Caco-2 (cell line): ENCODE data around the gene CNTN5. TPM values are rescaled to one million over a fixed set of nuclear protein-coding genes. Genes with fewer than 3 reads are reported as not detected.

Experiments
- BruUV-seq: library from RNA; stranded (reverse); fragments of 400-500 nt; replicated peaks from 2 replicates; lab custom pipeline; 2021; lab: Mats Ljungman, UMichigan
- CTCF ChIA-PET: fragments of 300-600 bp; sonication (Branson Sonifier 250); formaldehyde crosslinking; loops from one replicate; lab custom pipeline; 2022; ENCODE audit warnings: antibody characterized with exemption; lab: Charles Lee
- POLR2A ChIA-PET: fragments of 300-600 bp; sonication (Branson Sonifier 250); formaldehyde crosslinking; loops from one replicate; lab custom pipeline; 2022; ENCODE audit warnings: antibody characterized with exemption; lab: Charles Lee
- DNase-seq, 2 experiments: peaks; one replicate each; pipeline versions ENCODE4 v3.0.0 to v3.0.0-alpha.2; 2020 to 2022
- H3K27me3 ChIP-seq: replicated peaks from 2 replicates; pipeline ENCODE4 v1.6.0; 2011; ENCODE audit warnings: low read length; ENCODE audit not compliant: control insufficient read depth, insufficient read depth
- H3K36me3 ChIP-seq: 2 replicates; pipeline ENCODE4 v1.5.1; 2011; ENCODE audit warnings: low read length; ENCODE audit not compliant: control insufficient read depth, insufficient read depth
- H3K4me1 ChIP-seq: fragments of 250-450 bp; sonication (Bioruptor Pico); 2 replicates; pipeline ENCODE4 v1.5.1; 2020; ENCODE audit warnings: mild to moderate bottlenecking
- H3K4me3 ChIP-seq: 2 replicates; pipeline ENCODE4 v1.5.1; 2011; ENCODE audit warnings: low read depth, mild to moderate bottlenecking, control low read depth, low read length
- H3K9me3 ChIP-seq: fragments of 250-450 bp; sonication (Bioruptor Pico); 2 replicates; pipeline ENCODE4 v1.5.1; 2020; ENCODE audit warnings: mild to moderate bottlenecking, moderate library complexity
- H3K27ac Mint-ChIP-seq: one replicate; pipeline ENCODE4 v1.8.0; 2022; ENCODE audit warnings: mixed read lengths; ENCODE audit not compliant: unreplicated experiment
- H3K27me3 Mint-ChIP-seq: one replicate; pipeline ENCODE4 v1.8.0; 2022; ENCODE audit warnings: mixed read lengths; ENCODE audit not compliant: insufficient read depth, unreplicated experiment
- H3K36me3 Mint-ChIP-seq: one replicate; pipeline ENCODE4 v1.8.0; 2022; ENCODE audit warnings: mild to moderate bottlenecking, mixed read lengths; ENCODE audit not compliant: insufficient read depth, unreplicated experiment
- H3K4me1 Mint-ChIP-seq: one replicate; pipeline ENCODE4 v1.8.0; 2022; ENCODE audit warnings: low read depth, mixed read lengths; ENCODE audit not compliant: unreplicated experiment
- H3K4me3 Mint-ChIP-seq: one replicate; pipeline ENCODE4 v1.8.0; 2022; ENCODE audit warnings: mild to moderate bottlenecking, moderate library complexity, mixed read lengths; ENCODE audit not compliant: unreplicated experiment
- H3K9me3 Mint-ChIP-seq: one replicate; pipeline ENCODE4 v1.8.0; 2022; ENCODE audit warnings: mixed read lengths; ENCODE audit not compliant: unreplicated experiment
- CTCF ChIP-seq, 2 experiments: fragments of 200-600 bp in 1 of 2; IDR thresholded peaks; 1 replicate in 1 of 2; 2 replicates in 1 of 2; pipeline versions ENCODE4 v1.5.1 to v1.8.0; 2011 to 2022; ENCODE audit warnings: antibody characterized with exemption in 1 of 2, control low read depth in 1 of 2, inconsistent platforms in 1 of 2, low read depth in 1 of 2, low read length in 1 of 2, mild to moderate bottlenecking in 1 of 2, moderate library complexity in 1 of 2; ENCODE audit not compliant: insufficient read depth in 1 of 2, severe bottlenecking in 1 of 2, unreplicated experiment in 1 of 2
- intact Hi-C: fragments of 100-400 bp; cut with micrococcal nuclease; formaldehyde crosslinking; loops from one replicate; pipeline ENCODE4 v1.10.0; 2022; ENCODE audit not compliant: unreplicated experiment
- total RNA-seq: library from RNA; stranded (reverse); gene quantifications from 2 replicates; pipeline ENCODE4 v1.2.3, GENCODE V29; 2022

The CNTN5 gene
- total RNA-seq, 1 experiment from 2014 or later: 1.00 TPM

- intact Hi-C loops: no loop called here
- POLR2A ChIA-PET: no interaction called here
Observed at GRCh38 chr11:99184146-99184545, 163.4 kb downstream of the CNTN5 start.

DNA sequence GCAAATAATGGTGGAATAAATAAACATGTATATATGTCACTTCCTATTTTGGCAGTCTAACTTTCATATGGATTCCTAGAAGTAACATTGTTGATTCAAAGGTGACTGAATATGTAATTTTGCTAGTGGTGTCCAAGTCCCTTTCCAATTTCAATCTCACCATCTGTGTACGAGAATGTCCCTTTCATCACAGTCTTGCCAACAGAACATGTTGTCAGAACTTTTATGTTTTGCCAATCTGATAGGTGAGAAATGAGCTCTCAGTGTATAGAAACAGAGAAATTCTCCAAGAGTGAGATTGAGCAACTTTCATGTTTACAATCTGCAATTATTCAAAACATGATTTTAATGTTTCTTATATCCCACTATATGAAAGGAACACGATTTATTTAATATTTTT lies 167.5 kb downstream of the CNTN5 start:
- ChIA-PET POLR2A (no interaction called here), CTCF (no interaction called here)
- peaks cover 2% of the 10 kb centered on the region for H3K27me3 Mint-ChIP-seq

More at GRCh38 chr11:99184146-99184545, 163.4 kb downstream of the CNTN5 start:
- H3K36me3 ChIP-seq: no peaks in the 10 kb centered on the region
- CTCF ChIA-PET: no interaction called here
- Mint-ChIP-seq H3K27me3 (no peaks in the 10 kb centered on the region), H3K4me3 (no peak overlapping the region), H3K9me3 (no peaks in the 10 kb centered on the region), H3K27ac (no peak overlapping the region), H3K4me1 (no peaks in the 10 kb centered on the region), H3K36me3 (no peaks in the 10 kb centered on the region)
- H3K9me3 ChIP-seq: no peaks in the 10 kb centered on the region
- H3K4me1 ChIP-seq: no peaks in the 10 kb centered on the region
- no peak for TF ChIP-seq CTCF (IDR thresholded peaks at IDR 0.05; ENCODE audit: insufficient read depth in 1 of 2, low read depth in 1 of 2, low read length in 1 of 2, severe bottlenecking in 1 of 2, unreplicated experiment in 1 of 2)
- DNase-seq: no peak
- no peak overlapping the region for H3K4me3 ChIP-seq
- no TSS peak for BruUV-seq
- no peaks in the 10 kb centered on the region for H3K27me3 ChIP-seq

GRCh38 chr11:99192716-99193115 lies 172.0 kb downstream of the CNTN5 start:
- no peaks in the 10 kb centered on the region for H3K36me3 ChIP-seq
- POLR2A ChIA-PET: no interaction called here
- Mint-ChIP-seq H3K36me3 (no peaks in the 10 kb centered on the region), H3K27ac (no peak overlapping the region), H3K4me1 (no peaks in the 10 kb centered on the region), H3K9me3 (no peaks in the 10 kb centered on the region), H3K27me3 (peaks cover 2% of the 10 kb centered on the region), H3K4me3 (no peak overlapping the region)
- H3K4me1 ChIP-seq: no peaks in the 10 kb centered on the region
- intact Hi-C loops: no loop called here
- no peaks in the 10 kb centered on the region for H3K9me3 ChIP-seq
- no peak overlapping the region for H3K4me3 ChIP-seq
- CTCF ChIA-PET: no interaction called here
- DNase-seq: no peak
- no peak for TF ChIP-seq CTCF (IDR thresholded peaks at IDR 0.05; ENCODE audit: insufficient read depth in 1 of 2, low read depth in 1 of 2, low read length in 1 of 2, severe bottlenecking in 1 of 2, unreplicated experiment in 1 of 2)
- BruUV-seq: no TSS peak
- no peaks in the 10 kb centered on the region for H3K27me3 ChIP-seq

More for the DNA sequence above, 167.5 kb downstream of the CNTN5 start:
- Mint-ChIP-seq H3K36me3 (no peaks in the 10 kb centered on the region), H3K4me1 (no peaks in the 10 kb centered on the region), H3K4me3 (no peak overlapping the region), H3K27ac (no peak overlapping the region), H3K9me3 (no peaks in the 10 kb centered on the region)
- Histone ChIP-seq H3K4me1 (no peaks in the 10 kb centered on the region), H3K4me3 (no peak overlapping the region), H3K36me3 (no peaks in the 10 kb centered on the region), H3K27me3 (no peaks in the 10 kb centered on the region), H3K9me3 (no peaks in the 10 kb centered on the region)
- no TSS peak for BruUV-seq
- intact Hi-C loops: no loop called here
- no peak for DNase-seq
- TF ChIP-seq CTCF (IDR thresholded peaks at IDR 0.05; ENCODE audit: insufficient read depth in 1 of 2, low read depth in 1 of 2, low read length in 1 of 2, severe bottlenecking in 1 of 2, unreplicated experiment in 1 of 2): no peak
